GM23338 (cell line): ENCODE measurements around the gene CLEC18B. TPM values are rescaled to one million over a fixed set of nuclear protein-coding genes. Genes with fewer than 3 reads are reported as not detected.
"Not testable (repeated sequence)": the region's sequence is repeated elsewhere in the genome, so short reads cannot be mapped to it uniquely, and the experiment has no call there.

Source experiments
- ATAC-seq: fragments of 200-7000 bp; cut with Tn5 transposase; 3 replicates; pipeline ENCODE4 v1.9.1; 2020
- DNase-seq: peaks from one replicate; pipeline ENCODE4 v3.0.0-alpha.2; 2015; ENCODE audit warnings: low spot score
- H2AFZ ChIP-seq: fragments of 200-600 bp; sonication (generic); 2 replicates; pipeline ENCODE4 v1.8.0; 2016; ENCODE audit warnings: antibody characterized with exemption, mild to moderate bottlenecking, moderate library complexity
- H3F3A ChIP-seq: fragments of 200-600 bp; sonication (generic); replicated peaks from 2 replicates; pipeline ENCODE4 v1.8.0; 2017; ENCODE audit warnings: antibody characterized with exemption, mixed run types, low read depth
- H3K27ac ChIP-seq: fragments of 200-600 bp; sonication (generic); 2 replicates; pipeline ENCODE4 v1.6.1; 2016; ENCODE audit warnings: low read depth
- H3K27me3 ChIP-seq: fragments of 200-600 bp; sonication (generic); 2 replicates; pipeline ENCODE4 v1.8.0; 2016; ENCODE audit warnings: mild to moderate bottlenecking, mixed run types, moderate library complexity; ENCODE audit not compliant: insufficient read depth
- H3K36me3 ChIP-seq: fragments of 200-600 bp; sonication (generic); 2 replicates; pipeline ENCODE4 v1.8.0; 2016; ENCODE audit warnings: mild to moderate bottlenecking; ENCODE audit not compliant: insufficient read depth
- H3K4me1 ChIP-seq: fragments of 200-600 bp; sonication (generic); 2 replicates; pipeline ENCODE4 v1.8.0; 2016; ENCODE audit warnings: mild to moderate bottlenecking, moderate library complexity; ENCODE audit not compliant: insufficient read depth
- H3K4me2 ChIP-seq: fragments of 200-600 bp; sonication (generic); 2 replicates; pipeline ENCODE4 v1.7.1; 2017; ENCODE audit warnings: mixed run types
- H3K4me3 ChIP-seq: fragments of 200-600 bp; sonication (generic); 2 replicates; pipeline ENCODE4 v1.6.1; 2016; ENCODE audit warnings: mixed run types
- H3K79me2 ChIP-seq: fragments of 200-600 bp; sonication (generic); replicated peaks from 2 replicates; pipeline ENCODE4 v1.8.0; 2017; ENCODE audit warnings: mild to moderate bottlenecking; ENCODE audit not compliant: insufficient read depth
- H3K9me2 ChIP-seq: fragments of 200-600 bp; sonication (generic); 2 replicates; pipeline ENCODE4 v1.8.0; 2017; ENCODE audit not compliant: insufficient read depth
- H4K20me1 ChIP-seq: fragments of 200-600 bp; sonication (generic); replicated peaks from 2 replicates; pipeline ENCODE4 v1.8.0; 2017; ENCODE audit warnings: mild to moderate bottlenecking; ENCODE audit not compliant: insufficient read depth
- H3K27ac Mint-ChIP-seq: 2 replicates; pipeline ENCODE4 v1.8.0; 2020; ENCODE audit warnings: inconsistent platforms, mild to moderate bottlenecking, moderate library complexity, mixed read lengths
- H3K27me3 Mint-ChIP-seq: 3 replicates; pipeline ENCODE4 v1.8.0; 2022; ENCODE audit warnings: low read depth, mild to moderate bottlenecking, moderate library complexity, mixed read lengths, inconsistent platforms; ENCODE audit not compliant: insufficient read depth, poor library complexity
- H3K36me3 Mint-ChIP-seq: 3 replicates; pipeline ENCODE4 v1.8.0; 2021; ENCODE audit warnings: low read depth, mild to moderate bottlenecking, inconsistent platforms, moderate library complexity, mixed read lengths
- H3K4me1 Mint-ChIP-seq: 3 replicates; pipeline ENCODE4 v1.8.0; 2020; ENCODE audit warnings: mild to moderate bottlenecking, inconsistent platforms, mixed read lengths
- H3K4me3 Mint-ChIP-seq: 3 replicates; pipeline ENCODE4 v1.8.0; 2021; ENCODE audit warnings: moderate library complexity, mild to moderate bottlenecking, inconsistent platforms, mixed read lengths
- H3K9me3 Mint-ChIP-seq: 3 replicates; pipeline ENCODE4 v1.8.0; 2020; ENCODE audit warnings: moderate library complexity, mild to moderate bottlenecking, inconsistent platforms, mixed read lengths
- CTCF ChIP-seq, 2 experiments: fragments of 200-600 bp in 1 of 2; sonication (generic) in 1 of 2; conservative IDR thresholded peaks; 2 replicates each; pipeline versions ENCODE4 v1.5.1 to v1.6.1; 2016 to 2017; ENCODE audit warnings: antibody characterized with exemption in 2 of 2, low read depth in 2 of 2, mild to moderate bottlenecking in 2 of 2, moderate library complexity in 1 of 2
- POLR2AphosphoS5 ChIP-seq: IDR thresholded peaks from 2 replicates; pipeline ENCODE4 v1.6.1; 2016; ENCODE audit warnings: antibody characterized with exemption, low read depth
- ZNF114 ChIP-seq: fragments of 250-450 bp; sonication (Bioruptor Pico); IDR thresholded peaks from 2 replicates; pipeline ENCODE4 v1.5.0; 2020; ENCODE audit warnings: mild to moderate bottlenecking, moderate library complexity
- ZNF331 ChIP-seq: fragments of 250-450 bp; sonication (Bioruptor Pico); IDR thresholded peaks from 2 replicates; pipeline ENCODE4 v1.5.0; 2020; ENCODE audit warnings: low read depth, mild to moderate bottlenecking, moderate library complexity
- polyA plus RNA-seq: library from polyadenylated mRNA; unstranded; fragments of >200 nt; fragmentation: Nextera tagmentation; extraction: Ambion mirVana; gene quantifications from 2 replicates; pipeline ENCODE4 v1.2.1, GENCODE V29; 2016
- total RNA-seq: library from RNA; depleted of rRNA; stranded (reverse); fragments of >200 nt; shearing (Covaris generic); gene quantifications from 2 replicates; pipeline ENCODE4 v1.2.3, GENCODE V29; 2014

Gene CLEC18B
- total and polyA plus RNA-seq, 2 experiments from 2014 or later: 0.23 TPM; not detected in 1

GRCh38 chr16:74431516-74431915 is 10.2 kb upstream of the CLEC18B start (continued):
- TF ChIP-seq ZNF114 (CRISPR knock-in tag) (no peak), CTCF (conservative IDR thresholded peaks at IDR 0.05; ENCODE audit: low read depth in 2 of 2) (no peak), ZNF331 (CRISPR knock-in tag) (no peak), POLR2AphosphoS5 (no peak)

DNA sequence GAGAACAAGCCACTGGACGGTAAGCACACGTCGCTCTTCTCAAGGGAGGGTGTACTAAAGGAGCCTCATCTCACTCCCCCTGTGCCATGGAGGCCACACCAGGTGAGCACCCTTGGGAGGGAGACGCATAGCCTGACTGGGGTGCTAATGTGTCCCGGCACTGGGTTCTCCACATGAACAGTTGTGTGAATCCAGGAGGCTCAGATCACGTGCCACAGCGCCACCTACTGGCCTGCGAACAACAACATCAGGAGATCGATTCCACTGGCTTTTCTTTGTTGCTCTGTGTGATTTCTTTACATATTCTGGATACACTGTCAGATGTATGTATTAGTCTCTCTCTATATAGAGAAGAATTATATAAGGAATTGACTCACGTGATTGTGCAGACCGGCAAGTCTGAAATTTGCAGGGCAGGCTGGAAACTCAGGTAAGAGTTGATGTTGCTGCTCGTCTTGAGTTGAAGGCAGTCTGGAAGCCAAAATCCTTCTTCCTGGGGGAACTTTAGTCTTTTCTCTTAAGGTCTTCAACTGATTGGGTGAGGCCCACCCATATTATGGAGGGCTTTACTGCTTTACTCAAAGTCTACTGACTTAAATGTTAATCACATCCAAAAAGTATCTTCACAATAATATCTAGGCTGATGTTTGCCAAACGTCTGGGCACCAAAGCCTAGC is 8.9 kb upstream of the CLEC18B start:
- H3K4me1 ChIP-seq, H3K27ac ChIP-seq, H3K27me3 Mint-ChIP-seq, H4K20me1 ChIP-seq, H3K36me3 Mint-ChIP-seq, H3K79me2 ChIP-seq, H3K4me2 ChIP-seq, H3K4me3 Mint-ChIP-seq, H3F3A ChIP-seq, H2AFZ ChIP-seq, H3K4me1 Mint-ChIP-seq, H3K9me3 Mint-ChIP-seq, H3K36me3 ChIP-seq, H3K9me2 ChIP-seq, H3K27me3 ChIP-seq, H3K27ac Mint-ChIP-seq, H3K4me3 ChIP-seq: not testable (repeated sequence)
- TF ChIP-seq CTCF (conservative IDR thresholded peaks at IDR 0.05; ENCODE audit: low read depth in 2 of 2): peak; percentile 79 to 94
- DNase-seq (peak; percentile 64), ATAC-seq (peak; percentile 93)

- not testable (repeated sequence) for H2AFZ ChIP-seq, H3K36me3 ChIP-seq, H3K27me3 Mint-ChIP-seq, H3K4me1 ChIP-seq, H3K9me3 Mint-ChIP-seq, DNase-seq, H3K36me3 Mint-ChIP-seq, H3K27me3 ChIP-seq, H3K4me1 Mint-ChIP-seq, H3K27ac Mint-ChIP-seq, H4K20me1 ChIP-seq, ATAC-seq, H3K9me2 ChIP-seq, H3F3A ChIP-seq, H3K27ac ChIP-seq, H3K4me3 ChIP-seq, H3K4me3 Mint-ChIP-seq, H3K79me2 ChIP-seq, H3K4me2 ChIP-seq
These were observed 7.2 kb upstream of the CLEC18B start for GRCh38 chr16:74428493-74428892.

- H2AFZ ChIP-seq, H3F3A ChIP-seq, H3K36me3 ChIP-seq, H3K4me1 ChIP-seq, H3K27ac Mint-ChIP-seq, H3K27ac ChIP-seq, ATAC-seq, H3K4me3 Mint-ChIP-seq, H3K36me3 Mint-ChIP-seq, DNase-seq, H3K27me3 Mint-ChIP-seq, H3K9me2 ChIP-seq, H3K4me3 ChIP-seq, H3K4me1 Mint-ChIP-seq, H3K9me3 Mint-ChIP-seq, H3K79me2 ChIP-seq, H3K27me3 ChIP-seq, H4K20me1 ChIP-seq, H3K4me2 ChIP-seq: not testable (repeated sequence)
These were observed 4.5 kb upstream of the CLEC18B start for GRCh38 chr16:74425751-74426150.

DNA sequence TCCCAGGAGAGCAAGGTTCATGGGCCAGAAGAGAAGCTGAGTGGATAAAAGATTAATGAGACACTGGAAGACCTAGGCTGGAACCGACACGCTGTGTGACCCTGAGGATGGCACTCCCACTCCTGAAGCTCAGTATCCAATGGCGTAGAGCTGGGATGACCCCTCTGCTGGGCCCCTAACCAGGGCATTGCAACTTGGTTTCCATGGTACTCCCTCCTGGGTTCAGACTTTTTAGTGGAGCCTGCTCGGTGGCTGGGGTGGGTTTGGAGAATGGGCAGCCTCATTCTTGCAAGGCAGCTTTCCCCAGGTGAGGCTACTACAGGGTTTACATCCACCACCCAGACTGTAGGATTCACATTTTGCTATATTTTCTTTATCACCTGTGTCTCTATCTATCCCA is 2.4 kb upstream of the CLEC18B start:
- not testable (repeated sequence) for H3K4me3 Mint-ChIP-seq, H3K4me2 ChIP-seq, H3K27me3 Mint-ChIP-seq, H3K27ac Mint-ChIP-seq, H3K36me3 Mint-ChIP-seq, H3K9me3 Mint-ChIP-seq, H4K20me1 ChIP-seq, H3K4me1 ChIP-seq, DNase-seq, H3F3A ChIP-seq, H3K4me1 Mint-ChIP-seq, H3K4me3 ChIP-seq, H3K27me3 ChIP-seq, H3K27ac ChIP-seq, H2AFZ ChIP-seq, ATAC-seq, H3K36me3 ChIP-seq, H3K79me2 ChIP-seq, H3K9me2 ChIP-seq

DNA sequence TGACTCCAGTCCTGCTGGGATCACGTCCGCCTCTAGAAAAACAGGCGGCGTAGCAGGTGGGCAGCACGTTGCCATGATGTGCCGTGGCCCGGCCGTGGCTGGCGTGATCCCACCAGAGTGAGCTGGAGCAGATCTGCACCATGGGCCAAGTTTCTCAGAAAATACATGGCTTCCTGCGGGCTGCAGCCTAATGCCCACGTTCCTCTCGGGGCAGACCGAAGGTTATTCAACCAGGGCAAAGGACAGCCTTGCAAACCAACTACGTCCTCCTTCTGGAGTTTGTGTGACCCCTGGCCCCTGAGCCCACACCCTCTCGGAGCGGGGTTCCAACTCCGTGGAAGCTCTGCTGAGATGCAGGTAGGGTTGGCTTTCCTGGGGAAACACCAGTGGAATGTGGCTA is 808 bp upstream of the CLEC18B start:
- not testable (repeated sequence) for H3K4me3 ChIP-seq, H3K36me3 ChIP-seq, H3K27me3 Mint-ChIP-seq

More for the DNA sequence above, 808 bp upstream of the CLEC18B start:
- ATAC-seq, H3F3A ChIP-seq, H3K9me3 Mint-ChIP-seq, H2AFZ ChIP-seq, H3K27me3 ChIP-seq, H3K27ac ChIP-seq, H3K4me1 ChIP-seq, H3K9me2 ChIP-seq, DNase-seq, H3K4me1 Mint-ChIP-seq, H3K27ac Mint-ChIP-seq, H3K36me3 Mint-ChIP-seq, H3K4me2 ChIP-seq, H4K20me1 ChIP-seq, H3K4me3 Mint-ChIP-seq, H3K79me2 ChIP-seq: not testable (repeated sequence)
